ENCODE measurements around the gene MIP.

- TF ChIP-seq EZH2phosphoT487 (IDR thresholded peaks at IDR 0.05; ENCODE audit: borderline replicate concordance, low read length) = no peak
- no peak for TF ChIP-seq CTCF (IDR thresholded peaks at IDR 0.05; ENCODE audit: low read depth, low read length, poor library complexity, severe bottlenecking)
Measured at GRCh38 chr12:56449622-56449984, 4.9 kb downstream of the MIP start.
